HG03460 (cell line): ENCODE measurements around the gene DNAH17.

Experiments used
- ATAC-seq: cut with Tn5 transposase; IDR thresholded peaks from one replicate; pipeline ENCODE4 v1.9.1; 2021; ENCODE audit not compliant: unreplicated experiment

Gene DNAH17

DNA sequence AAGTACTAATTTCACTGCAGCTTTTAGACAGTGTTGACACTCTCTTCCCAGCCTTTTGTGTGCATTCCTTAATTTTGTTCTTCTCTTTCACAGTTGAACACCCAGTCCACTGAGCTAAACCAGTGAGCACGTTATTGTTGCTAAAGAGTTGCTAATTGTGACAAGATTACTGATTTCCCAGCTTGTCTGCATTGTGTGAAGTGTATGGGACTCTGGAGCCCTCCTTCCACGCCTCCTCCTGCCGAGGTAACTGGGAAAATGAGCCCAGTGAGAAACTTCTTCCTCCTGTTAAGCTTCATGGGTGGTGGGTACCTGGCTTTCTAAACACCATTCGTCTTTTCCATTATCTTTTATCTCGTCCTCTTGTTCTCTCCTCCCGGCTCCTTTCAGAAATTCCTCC, 29.8 kb upstream of the DNAH17 start:
- ATAC-seq = no peak

DNA sequence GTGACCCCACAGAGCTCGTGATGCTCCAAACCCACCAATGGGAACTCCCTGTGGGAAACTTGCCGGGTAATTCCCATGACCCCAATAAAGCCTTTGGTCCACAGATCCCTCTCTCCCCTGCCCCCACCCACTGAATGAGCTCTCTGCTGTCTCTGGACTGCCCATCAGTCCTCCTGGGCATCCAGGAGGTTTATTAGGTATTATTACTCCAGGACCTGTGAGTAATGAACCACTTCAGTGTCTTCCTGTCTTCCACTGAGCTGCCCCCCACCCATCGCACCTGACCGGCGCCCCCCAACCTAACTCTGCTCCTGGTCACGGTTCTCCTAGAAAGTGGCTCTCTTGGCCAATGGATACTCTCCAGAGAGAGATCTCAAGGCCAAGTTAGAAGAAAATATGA, 28.7 kb upstream of the DNAH17 start:
- no peak for ATAC-seq

DNA sequence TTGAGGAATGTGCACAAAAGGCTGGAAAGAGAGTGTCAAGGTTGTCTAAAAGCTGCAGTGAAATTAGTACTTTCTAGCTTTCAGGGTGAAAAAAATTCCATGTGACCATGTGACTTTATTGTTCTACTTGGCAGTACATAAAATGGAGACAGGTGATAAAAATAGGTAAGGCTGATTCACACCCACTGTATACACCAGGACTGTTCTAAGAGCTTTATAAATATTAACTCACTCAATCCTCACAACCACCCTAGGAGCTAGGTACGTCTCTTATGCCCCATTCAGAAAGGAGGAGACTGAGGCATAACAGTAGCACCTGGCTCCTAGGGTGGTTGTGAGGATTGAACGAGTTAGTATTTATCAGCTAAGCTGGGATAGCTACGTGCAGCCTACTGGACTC, 28.2 kb upstream of the DNAH17 start:
- ATAC-seq = no peak

DNA sequence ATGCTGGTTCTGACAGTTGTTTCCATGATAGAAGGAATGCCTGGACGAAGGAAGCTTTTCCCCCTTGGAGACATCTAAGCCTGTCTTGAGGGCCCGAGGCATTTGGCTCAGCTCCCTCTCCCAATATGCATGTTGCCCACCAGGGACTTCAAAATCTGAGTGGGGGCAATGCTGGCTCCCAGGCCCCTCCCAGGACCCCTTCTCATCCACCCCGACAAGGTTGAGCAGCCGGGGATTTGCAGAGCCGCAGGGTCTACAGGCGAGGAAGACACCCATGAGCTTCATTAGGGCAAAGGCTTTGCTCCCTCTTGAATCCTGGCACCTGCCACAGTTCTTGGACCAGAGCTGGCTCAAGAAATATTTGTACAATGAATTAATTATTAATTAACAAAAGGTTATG, 25.1 kb upstream of the DNAH17 start:
- no peak for ATAC-seq

DNA sequence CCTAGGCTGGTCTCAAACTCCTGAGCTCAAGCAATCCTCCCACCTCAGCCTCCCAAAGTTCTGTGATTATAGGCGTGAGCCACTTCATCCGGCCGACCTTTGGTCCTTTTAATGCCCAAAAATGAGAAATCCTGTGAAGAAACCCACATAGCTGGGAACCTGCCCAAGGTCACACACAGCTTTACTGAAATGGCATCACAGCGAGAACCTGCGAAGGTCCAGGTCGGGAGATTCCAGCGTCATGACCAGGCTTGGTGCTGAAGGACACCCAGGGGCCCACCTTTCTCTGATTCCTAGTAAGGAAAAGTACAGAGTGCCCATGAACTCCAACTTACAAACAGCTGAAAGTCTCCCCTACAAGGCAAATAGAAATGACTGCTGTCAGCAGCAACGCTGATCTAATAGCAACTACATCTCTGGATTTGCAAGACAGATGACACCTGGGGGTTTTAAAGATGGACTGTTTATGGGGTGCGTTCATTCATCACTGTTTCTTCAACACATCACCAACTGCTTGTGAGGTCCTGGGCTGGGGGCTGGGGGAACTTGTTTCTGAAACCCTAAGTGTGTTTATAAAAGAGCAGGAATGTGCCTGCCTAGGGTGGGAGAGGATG, 24.5 kb upstream of the DNAH17 start:
- no peak for ATAC-seq

DNA sequence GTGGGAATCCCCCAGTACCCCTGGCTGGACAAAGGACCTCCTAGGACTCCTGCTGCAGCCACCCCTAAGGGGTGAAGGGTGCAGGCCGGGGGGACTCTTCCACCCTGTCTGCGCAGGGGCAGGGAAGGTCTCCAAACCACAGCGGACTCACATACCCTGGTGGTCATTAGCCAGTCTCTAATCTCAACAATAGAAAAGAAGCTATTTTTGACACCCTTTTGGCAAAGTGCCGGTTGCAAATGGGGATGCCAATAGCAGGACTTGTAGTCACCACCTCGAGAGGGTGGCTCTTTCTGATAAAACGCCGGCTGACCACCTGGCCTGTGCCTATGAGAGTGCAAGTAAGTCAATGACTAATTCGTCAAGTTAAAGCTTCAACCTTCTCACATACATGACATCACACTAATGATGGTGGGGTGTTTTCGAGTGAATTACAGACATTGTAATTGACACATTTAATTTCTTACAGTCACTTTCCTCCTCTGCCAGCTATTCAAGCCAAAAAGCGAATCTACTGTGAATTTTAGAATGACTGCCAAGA, 23.1 kb upstream of the DNAH17 start:
- no peak for ATAC-seq

DNA sequence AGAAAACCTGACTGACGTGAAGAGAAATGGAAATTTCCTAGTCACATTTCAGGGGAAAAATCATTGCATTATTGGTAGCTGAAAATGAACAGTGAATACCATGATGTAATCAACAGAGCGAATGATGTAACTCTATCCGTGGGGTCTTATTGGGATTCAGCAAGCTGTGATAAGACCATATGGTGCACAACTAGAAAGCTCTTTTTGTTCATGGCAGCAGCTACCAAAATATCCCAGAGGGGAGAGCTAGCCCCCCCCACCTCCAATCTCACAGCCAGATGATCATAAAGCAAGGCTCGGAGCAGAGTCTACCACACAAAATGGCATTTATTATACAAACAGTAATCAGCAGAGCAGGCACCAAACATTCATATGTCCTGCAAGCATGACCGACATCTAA, 22.2 kb upstream of the DNAH17 start:
- no peak for ATAC-seq

DNA sequence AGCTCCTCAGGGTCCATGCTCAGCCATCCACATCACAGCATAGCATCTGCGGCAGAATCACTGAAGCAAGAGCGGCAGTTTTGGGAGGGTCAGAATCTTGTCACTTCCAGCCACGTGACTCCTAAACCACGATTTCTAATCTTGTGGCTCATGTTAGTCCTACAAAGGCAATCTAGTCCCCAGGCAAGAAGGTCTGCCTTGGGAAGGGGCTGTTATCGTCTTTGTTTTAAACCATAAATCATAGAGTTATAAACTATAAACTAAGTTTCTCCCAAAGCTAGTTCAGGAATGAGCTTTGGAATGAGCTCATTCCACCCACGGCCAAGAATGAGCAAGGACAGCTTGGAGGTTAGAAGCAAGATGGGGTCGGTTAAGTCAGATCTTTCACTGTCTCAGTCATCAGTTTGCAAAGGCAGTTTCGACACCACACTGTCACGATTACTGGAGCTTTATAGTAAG, 20.8 kb upstream of the DNAH17 start:
- no peak for ATAC-seq

DNA sequence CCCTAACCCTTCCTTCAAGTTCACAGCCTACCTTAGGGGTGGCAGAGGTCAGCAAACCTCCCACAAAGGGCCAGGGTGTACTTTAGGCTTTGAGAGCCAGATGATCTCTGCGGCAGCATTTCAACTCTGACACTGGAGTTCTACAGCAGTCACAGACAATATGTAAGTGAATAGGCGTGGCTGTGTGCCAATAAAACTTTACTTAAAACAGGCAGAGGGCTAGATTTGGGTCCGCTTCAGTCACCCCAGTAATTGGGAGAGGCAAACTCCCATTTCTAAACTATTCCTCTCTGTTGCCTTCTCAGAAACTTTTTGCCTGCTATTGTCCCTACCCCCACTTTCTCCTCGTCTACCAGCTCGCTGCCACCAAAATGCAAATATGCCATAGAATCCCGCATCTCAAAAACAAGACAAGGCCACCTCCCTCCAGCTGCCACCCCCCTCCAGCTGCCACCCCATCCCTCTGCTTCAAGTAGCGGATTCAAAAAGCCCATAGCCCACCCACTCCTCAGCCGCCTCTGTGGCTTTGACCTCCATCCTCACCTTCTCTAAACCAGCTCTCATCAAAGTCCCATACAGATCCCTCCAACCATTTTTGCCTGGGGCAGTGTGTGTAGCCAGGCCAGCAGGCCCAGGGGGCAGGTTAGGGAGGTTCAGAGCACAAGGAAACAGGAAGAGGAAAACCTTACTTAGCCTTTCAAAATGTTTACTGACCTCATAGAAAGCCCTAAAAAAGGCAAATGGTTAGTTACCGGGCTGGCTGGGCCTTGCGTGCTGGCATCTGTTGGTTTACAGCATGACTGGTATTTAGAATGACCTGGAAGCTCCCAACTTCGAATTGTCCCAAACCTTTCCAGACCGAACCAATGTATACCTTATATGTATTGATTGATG, 19.9 kb upstream of the DNAH17 start:
- ATAC-seq = no peak

DNA sequence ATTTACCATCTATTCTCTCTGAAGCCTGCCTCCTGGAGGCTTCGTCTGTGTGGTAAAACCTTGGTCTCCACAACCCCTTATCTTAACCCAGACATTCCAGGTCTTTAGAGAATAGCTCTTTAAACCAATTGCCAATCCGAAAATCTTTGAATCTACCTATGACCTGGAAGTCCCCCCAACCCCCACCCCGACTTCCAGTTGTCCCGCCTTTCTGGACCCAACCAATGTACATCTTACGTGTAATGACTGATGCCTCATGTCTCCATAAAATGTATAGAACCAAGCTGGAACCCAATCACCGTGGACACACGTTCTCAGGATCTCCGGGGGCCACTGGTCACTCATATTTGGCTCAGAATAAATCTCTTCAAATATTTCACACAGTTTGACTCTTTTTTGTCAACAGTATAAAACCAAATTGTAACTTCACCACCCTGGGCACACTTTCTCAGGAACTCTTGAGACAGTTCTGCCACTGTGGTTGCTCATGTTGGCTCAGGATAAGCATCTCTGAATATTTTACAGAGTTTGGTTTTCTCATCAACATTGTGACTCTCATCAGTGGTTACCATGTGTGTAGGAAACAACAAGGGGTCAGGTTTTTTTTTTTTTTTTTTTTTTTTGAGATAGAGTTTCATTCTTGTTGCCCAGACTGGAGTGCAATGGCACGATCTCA, 18.1 kb upstream of the DNAH17 start:
- ATAC-seq = no peak

DNA sequence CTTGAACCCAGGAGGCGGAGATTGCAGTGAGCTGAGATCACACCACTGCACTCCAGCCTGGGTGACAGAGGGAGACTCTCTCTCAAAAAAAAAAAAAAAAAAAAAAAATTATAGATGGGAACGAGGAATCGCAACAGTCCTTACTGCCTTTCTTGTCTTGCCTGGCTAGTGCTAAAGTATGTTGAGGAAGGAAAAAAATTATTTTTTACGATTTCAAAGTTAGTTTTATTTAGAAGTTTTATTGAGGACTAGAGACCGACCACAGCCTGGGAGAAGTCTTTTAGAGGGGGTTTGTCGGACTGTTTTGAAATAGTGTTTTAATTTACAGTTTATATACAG, 15.8 kb upstream of the DNAH17 start:
- ATAC-seq = no peak

DNA sequence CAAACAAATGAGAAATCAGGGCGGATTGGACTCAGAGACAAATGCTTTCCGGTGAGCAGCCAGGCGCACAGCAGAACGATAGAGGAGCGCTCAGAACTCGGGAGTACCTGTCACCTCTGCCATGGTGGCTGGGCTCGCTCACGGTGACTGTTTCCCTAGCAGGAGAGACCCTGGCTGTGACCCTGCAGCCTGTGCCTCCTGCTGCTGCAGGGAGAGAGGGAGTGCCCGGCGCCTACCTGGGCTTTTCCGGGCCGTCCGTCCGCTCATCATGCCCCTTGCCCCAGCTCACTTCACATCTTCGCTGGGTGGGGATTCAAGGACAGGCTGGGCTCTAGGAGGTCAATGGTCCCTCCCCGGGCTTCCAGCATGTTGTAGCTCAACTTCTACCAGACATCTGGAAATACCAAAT, 14.1 kb upstream of the DNAH17 start:
- ATAC-seq = no peak

DNA sequence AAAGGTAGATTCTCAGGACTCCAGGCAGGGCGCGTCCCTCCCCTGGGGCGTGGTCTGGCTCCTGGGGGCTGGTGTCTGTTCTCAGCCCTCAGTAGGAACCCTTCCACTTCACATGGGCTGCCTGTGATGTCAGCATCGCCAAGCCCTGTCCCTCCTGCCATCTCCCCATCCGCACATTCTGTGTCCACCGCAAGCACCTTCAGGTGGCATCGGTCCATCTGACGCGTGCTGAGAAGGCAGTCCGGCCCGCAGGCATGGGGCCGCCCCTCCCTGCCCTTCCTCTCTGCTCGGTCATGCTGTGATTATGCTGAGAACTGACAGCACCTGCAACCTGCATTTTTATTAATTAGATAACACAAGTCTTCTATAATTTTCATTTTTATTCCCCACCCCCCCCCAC, 12.7 kb upstream of the DNAH17 start:
- ATAC-seq = no peak

DNA sequence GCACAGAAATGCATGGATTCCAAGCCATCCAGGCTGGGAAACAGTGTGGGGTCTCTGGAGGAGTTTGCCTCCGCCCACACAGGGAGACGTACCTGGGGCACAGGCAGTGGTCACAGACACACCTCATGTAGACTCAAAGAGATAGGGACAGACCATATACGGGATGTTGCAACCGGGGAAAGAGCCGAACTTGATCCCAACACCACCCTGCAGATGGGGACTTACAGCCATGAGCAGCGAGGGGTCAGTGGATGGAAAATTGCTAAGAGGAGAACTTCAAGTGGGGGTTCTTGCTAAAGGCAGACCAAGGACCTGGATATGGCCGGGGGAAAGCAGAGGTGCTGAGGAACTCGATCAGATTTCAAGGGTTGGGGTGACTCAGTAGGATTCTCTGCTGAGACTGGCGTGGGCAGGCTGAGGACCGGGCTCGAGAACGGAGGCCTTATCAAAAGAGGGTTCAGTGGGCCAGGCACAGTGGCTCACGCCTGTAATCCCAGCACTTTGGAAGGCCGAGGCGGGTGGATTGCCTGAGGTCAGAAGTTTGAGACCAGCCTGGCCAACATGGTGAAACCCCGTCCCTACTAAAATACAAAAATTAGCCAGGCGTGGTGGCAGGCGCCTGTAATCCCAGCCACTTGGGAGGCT, 12.0 kb upstream of the DNAH17 start:
- no peak for ATAC-seq

DNA sequence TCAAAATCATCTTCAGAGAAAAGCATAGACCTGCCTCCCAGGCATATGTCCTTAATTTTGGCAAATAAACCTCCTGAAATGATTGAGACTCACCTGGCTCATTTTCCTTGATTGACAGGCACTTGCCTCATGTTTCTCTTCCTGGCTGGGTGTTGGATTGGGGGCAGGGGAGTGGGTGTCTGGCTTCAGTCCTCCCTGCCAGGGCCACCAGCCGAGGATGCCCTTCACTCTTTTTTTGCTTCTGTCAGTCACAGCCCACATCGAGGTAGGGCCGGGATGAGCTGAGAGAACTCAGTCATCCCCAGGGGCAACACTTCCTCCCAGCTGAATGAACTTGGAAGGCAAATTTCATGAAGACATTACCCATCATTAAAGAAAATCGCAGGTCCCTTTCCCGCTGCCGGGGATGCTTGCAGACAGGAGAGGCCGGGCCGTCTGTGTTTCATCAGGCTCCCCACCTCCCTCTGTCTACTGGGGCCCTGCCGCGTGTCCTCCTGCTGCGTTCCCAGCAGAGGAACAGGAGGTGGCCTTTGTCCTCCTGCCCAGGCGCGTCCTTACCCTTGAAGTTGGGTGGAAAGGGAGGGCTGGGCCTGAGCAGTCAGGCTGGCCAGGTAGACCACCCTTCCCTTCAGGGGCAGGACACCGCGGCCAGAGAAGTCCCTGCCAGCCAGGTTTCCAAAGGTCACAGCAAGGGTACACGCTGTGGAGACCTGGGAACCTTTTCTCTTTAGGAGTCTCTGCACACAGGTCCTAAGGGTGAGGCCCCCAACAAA, 11.2 kb upstream of the DNAH17 start:
- no peak for ATAC-seq

DNA sequence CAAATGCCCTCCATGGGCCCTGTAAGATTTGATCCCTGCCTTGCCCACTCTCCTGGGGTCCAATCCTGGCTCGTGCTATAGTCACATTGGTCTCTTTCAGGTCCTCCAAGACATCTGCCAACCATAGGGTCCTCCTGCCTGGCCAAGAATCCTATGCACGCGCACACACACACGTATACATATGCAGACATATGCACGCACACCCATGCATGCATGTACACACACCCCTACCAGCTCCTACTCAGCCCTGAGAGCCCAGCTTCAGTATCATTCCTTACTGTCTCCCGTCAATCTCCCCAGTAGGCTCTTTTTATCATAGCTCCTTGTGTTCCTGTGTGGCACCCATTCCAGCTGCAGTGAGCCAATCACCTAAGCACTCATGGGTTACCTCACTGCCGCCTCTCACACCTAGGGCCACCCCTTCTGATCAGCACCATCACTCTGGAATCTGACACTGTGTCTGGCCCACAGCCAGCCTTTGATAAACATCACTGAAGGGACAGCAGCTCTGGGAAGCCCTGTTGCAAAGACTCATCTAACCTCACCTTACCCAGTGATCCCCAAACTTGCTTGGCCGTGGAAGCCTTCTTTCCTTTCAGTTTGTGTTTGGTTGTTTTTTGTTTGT, 7.9 kb upstream of the DNAH17 start:
- no peak for ATAC-seq

DNA sequence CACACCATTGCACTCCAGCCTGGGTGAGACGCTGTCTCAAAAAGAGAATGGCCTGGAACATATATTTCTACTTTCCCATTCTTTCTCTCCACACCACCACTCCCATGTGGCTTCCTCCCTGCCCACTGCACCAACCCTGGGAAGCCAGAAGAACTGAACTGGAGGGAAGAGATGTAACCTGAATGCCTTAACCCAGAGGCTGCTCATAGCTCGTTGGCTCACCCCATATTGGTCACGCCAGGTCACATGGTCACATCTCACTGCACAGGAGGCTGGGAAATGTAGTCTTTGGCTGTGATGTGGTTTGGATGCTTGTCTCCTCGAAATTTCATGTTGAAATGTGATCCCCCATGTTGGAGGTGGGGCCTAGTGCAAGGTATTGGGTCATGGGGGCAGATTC, 5.9 kb upstream of the DNAH17 start:
- ATAC-seq = no peak

DNA sequence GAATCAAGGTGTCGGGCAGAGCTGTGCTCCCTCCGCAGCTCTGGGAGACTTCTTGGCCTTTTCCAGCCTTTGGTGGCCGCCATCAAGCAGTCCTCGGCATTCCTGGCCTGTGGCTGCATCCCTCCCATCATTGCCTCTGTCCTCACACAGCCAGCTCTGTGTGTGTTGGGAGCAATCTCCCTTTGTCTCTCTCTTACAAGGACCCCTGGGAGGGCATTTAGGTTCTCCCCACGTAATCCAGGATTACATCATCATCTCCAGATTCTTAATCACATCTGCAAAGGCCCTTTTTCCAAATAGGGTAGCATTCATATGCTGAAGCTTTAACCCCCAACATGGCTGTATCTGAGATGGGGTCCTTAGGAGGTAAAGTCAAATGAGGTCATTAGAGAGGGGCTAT, 4.1 kb upstream of the DNAH17 start:
- ATAC-seq = no peak

DNA sequence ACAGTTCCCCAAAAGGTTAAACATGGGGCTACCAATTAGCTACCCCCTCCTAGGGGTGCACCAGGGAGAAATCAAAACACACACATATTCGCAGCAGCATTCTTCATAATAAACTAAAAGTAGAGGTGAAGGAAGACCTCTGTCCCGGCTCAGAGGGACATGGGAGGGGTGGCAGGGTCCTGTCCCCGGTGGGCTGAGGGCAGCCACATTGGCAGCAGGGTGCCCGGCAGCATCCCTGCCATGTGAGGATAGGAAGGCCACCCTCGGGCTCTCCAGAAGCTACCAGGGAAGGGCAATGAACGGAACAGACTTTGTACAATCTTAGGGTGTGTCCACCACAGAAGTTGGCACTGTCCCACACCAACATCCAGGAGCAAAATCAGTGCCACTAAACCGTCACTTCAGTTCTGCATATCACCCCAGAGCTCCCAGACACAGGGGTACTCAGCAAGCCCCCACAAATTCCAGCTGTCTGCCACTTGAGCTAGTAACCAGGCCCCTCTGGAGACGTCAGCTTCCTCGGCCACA, 3.1 kb upstream of the DNAH17 start:
- no peak for ATAC-seq
